KBM-7 (cell line): Measurements from ENCODE around the gene SDK1.
"Not testable (repeated sequence)": the region's sequence is repeated elsewhere in the genome, so short reads cannot be mapped to it uniquely, and the experiment has no call there.

ENCODE experiments used
- DNase-seq: peaks from one replicate; pipeline ENCODE4 v3.0.0-alpha.2; 2015
- in situ Hi-C: fragments of 300-500 bp; cut with MboI; formaldehyde crosslinking; loops from 2 replicates; pipeline ENCODE4 v1.14.3; 2020; ENCODE audit warnings: low sequenced_read_pairs, low pct_unique_long_range_greater_than_20kb, mixed read lengths

Gene SDK1

GRCh38 chr7:4246536-4246935 is 945.5 kb downstream of the SDK1 start:
- in situ Hi-C loops = no loop called here
- DNase-seq = no peak

GRCh38 chr7:4247106-4247876 is 946.2 kb downstream of the SDK1 start:
- DNase-seq = no peak
- in situ Hi-C loops = no loop called here

GRCh38 chr7:4248295-4248694 is 947.2 kb downstream of the SDK1 start:
- no peak for DNase-seq
- in situ Hi-C loops = no loop called here

GRCh38 chr7:4249241-4249640 is 948.2 kb downstream of the SDK1 start:
- no peak for DNase-seq
- in situ Hi-C loops = no loop called here

- no peak for DNase-seq
- in situ Hi-C loops = no loop called here
Observed at GRCh38 chr7:4255336-4255735, 954.3 kb downstream of the SDK1 start.

- no peak for DNase-seq
- in situ Hi-C loops = no loop called here
Observed at GRCh38 chr7:4256286-4256685, 955.2 kb downstream of the SDK1 start.

GRCh38 chr7:4257146-4258111 is 956.4 kb downstream of the SDK1 start:
- in situ Hi-C loops = no loop called here

GRCh38 chr7:4260116-4260515 is 959.1 kb downstream of the SDK1 start:
- DNase-seq, in situ Hi-C loops: not testable (repeated sequence)

More at GRCh38 chr7:4257146-4258111, 956.4 kb downstream of the SDK1 start:
- no peak for DNase-seq

GRCh38 chr7:4260867-4261600 is 960.0 kb downstream of the SDK1 start:
- in situ Hi-C loops = no loop called here
- DNase-seq = no peak

GRCh38 chr7:4261601-4261960 is 960.5 kb downstream of the SDK1 start:
- in situ Hi-C loops = no loop called here
- DNase-seq = no peak

- in situ Hi-C loops, DNase-seq: not testable (repeated sequence)
Observed at GRCh38 chr7:4264206-4264605, 963.2 kb downstream of the SDK1 start.

- in situ Hi-C loops = no loop called here
- no peak for DNase-seq
Observed at GRCh38 chr7:4265066-4265465, 964.0 kb downstream of the SDK1 start.

GRCh38 chr7:4265676-4266075 is 964.6 kb downstream of the SDK1 start:
- DNase-seq = no peak
- in situ Hi-C loops = no loop called here

- in situ Hi-C loops = no loop called here
- DNase-seq = no peak
Observed at GRCh38 chr7:4266270-4267040, 965.4 kb downstream of the SDK1 start.

GRCh38 chr7:4267341-4268039 is 966.4 kb downstream of the SDK1 start:
- in situ Hi-C loops = no loop called here
- no peak for DNase-seq

- no peak for DNase-seq
- in situ Hi-C loops = no loop called here
Observed at GRCh38 chr7:4268040-4268965, 967.3 kb downstream of the SDK1 start.

GRCh38 chr7:4269086-4269485 is 968.0 kb downstream of the SDK1 start:
- in situ Hi-C loops = no loop called here
- DNase-seq = no peak
